NCI-H1048 (cell line): ENCODE data around the gene FSIP2.
"Not testable (repeated sequence)": the region's sequence is repeated elsewhere in the genome, so short reads cannot be mapped to it uniquely, and the experiment has no call there.

Experiments used
- DNase-seq: peaks from one replicate; lab custom pipeline; 2025; lab: John Stamatoyannopoulos, UW

Gene FSIP2

GRCh38 chr2:185802926-185803325, 64.3 kb downstream of the FSIP2 start:
- no peak for DNase-seq

- no peak for DNase-seq
Observed at GRCh38 chr2:185806783-185807182, 68.2 kb downstream of the FSIP2 start.

DNA sequence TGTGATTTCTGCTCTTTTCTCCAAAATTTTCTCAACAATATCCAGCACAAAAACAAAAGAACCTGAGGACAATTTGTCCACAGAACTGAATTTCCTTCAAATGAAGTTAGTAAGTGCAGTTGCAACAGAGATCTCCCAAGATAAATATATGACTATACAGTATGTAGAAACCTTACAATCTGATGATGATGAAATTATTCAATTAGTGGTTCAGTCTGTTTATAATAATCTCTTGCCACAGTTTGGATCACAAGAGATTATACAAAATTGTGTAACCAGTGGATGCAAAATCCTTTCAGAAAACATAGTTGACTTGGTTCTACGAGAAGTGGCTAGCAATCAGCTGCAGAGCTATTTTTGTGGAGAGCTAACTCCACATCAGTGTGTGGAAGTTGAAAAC, 68.7 kb downstream of the FSIP2 start:
- no peak for DNase-seq

DNA sequence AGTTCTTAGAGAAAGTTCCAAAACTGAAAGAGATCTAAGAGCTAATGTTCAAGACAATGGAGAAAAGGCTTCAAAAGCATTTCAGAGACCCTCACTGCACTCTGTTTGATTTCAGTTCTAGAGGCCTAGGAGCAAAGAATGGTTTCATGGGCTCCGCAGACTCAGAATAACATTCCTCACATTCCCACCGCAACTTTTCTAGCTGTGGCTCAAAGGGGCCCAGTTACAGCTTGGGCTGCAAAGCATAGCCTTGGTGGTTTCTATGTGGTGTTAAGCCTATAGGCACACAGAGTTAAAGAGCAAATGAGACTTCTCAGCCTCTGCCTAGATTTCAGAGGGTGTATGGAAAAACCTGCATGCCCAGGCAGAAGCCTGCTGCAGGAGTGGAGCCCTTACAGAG, 73.0 kb downstream of the FSIP2 start:
- DNase-seq: no peak

DNA sequence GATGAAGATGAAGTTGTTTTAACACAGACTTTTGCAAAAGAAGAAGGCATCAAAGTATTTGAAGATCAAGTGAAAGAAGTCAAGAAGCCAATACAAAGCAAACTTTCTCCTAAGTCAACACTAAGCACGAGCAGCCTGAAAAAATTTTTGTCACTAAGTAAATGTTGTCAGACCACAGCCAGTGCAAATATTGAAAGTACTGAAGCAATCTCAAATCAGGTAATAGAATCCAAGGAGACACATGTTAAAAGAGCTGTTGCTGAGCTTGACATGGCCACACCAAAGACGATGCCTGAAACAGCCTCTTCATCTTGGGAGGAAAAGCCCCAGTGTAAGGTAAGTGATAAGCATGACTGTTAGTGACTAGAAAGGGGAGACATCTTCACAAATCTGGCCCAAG, 75.1 kb downstream of the FSIP2 start:
- DNase-seq: no peak

DNA sequence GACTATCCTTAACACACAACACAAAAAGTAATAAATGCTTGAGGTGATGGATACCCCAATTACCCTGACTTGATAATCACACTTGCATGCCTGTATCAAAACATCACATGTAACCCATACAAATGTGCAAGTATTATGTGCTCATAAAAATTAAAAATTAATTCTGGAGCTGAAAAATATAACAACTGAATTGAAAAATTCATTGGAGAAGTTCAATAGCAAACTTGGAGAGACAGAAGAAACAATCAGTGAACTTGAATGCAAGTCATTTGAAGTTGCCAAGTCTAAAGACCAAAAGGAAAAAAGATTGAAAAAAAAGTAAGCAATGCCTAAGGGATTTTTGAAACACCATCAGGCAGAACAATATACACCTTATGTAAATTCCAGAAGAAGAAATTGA, 79.4 kb downstream of the FSIP2 start:
- DNase-seq: no peak

DNA sequence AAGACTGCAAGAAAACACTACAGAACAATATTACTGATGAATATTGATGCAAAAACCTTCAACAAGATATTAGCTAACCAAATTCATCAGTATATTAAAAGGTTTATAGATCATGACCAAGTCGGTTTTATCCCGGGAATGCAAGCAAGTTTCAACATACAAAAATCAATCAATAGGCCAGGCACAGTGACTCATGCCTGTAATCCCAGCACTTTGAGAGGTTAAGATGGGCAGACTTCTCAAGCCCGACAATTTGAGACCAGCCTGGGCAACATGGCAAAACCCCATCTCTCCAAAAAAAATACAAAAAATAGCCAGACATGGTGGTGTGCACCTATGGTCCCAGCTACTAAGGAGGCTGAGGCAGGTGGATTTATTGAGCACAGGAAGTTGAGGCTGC, 82.9 kb downstream of the FSIP2 start:
- DNase-seq: no peak

DNA sequence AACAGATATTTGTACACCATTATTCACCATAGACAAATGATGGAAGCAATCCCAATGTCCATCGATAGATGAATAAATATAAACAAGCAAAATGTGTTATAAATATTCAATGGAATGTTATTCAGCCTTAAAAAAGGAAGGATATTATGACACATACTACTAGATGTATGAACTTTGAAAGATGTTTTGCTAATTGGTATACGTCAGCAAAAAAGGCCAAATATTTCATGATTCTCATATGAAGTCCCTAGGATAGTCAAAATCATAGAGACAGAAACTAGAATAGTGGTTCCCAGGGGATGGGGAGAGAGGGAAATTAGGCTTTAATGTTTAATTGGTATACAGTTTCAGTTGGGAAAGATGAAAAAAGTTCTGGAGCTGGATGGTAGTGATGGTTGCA, 85.2 kb downstream of the FSIP2 start:
- DNase-seq: no peak

DNA sequence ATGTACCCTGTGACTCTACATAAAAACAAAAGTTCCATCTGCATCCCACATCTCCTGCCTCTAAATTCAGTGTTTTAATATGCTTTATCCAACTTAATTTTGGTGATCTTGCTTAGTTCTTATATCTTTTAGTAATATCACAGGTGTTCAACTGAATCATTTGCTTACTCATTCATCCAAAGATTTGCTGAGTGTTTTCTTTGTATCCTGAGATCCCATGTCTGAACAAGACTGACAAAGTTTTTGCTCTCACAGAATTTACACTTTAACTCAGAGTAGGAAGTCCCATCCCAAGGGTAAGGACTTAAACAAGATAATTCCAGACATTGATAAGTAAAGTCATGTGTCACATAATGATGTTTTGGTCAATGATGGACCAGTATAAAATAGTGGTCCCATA, 87.0 kb downstream of the FSIP2 start:
- no peak for DNase-seq

GRCh38 chr2:185828326-185828725, 89.7 kb downstream of the FSIP2 start:
- DNase-seq: no peak

GRCh38 chr2:185833864-185834263, 95.3 kb downstream of the FSIP2 start:
- DNase-seq: no peak

DNA sequence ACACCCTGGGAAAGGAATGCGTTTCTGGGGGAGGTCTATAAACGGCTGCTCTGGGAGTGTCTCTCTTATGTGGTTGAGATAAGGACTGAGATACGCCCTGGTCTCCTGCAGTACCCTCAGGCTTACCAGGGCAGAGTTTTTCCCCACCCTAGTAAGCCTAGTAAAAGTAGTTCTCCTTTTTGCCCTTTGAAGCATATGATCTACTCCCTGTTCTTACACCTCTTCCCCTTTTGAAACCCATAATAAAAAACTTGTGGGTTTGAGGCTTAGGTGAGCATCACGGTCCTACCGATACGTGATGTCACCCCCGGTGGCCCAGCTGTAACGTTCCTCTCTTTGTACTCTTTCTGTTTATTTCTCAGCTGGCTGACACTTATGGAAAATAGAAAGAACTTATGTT, 97.4 kb downstream of the FSIP2 start:
- no peak for DNase-seq

DNA sequence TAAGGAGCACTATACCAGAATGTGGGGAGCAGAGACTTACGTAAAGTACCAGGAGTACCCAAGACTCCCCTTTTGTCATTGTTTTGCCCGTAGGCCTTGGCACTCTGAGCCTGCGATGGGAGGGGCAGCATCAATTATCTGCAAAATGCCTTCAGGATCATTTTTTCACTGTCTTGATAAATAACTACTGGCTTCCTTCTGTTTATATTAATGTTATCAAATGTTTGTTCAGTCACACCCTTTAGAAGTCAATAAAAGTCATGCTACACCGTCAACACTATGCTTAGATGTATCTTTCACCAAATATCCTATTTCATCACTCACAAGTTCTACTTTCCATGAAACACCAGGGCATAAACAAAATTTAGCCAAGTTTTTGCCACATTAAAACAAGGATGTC, 116.3 kb downstream of the FSIP2 start:
- no peak for DNase-seq

DNA sequence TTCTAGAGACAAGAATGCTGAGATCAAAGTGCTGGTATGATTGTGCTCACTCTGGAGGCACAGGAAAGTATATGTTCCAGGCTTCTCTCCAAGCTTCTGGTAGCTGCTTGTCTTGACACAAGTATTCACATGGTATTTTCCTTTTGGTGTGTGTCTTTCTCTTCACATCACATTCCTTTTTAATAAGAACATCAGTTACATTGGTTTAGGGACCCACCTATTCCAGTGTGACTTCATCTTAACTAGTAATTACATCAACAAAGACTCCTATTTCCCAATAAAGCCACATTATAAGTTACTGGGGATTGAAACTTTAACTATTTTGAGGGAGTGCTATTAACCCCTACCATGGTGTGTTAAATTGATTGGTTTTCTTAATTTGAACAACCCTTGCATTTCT, 119.1 kb downstream of the FSIP2 start:
- no peak for DNase-seq

DNA sequence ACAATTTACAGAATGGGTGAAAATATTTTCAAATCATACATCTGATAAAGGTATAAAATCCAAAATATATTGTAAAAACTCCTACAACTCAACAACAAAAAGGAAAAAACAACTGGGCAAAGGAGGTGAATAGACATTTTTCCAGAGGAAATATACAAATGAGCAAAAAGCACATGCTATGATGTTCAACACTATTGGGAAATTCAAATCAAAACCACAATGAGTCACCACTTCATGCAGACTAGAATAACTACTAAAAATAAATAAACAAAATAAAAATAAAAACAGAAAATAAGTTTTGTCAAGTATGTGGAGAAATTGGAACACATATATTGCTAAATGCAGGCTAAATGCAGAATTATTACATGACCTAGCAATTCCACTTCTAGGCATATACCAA, 120.9 kb downstream of the FSIP2 start:
- no peak for DNase-seq

- no peak for DNase-seq
Observed at GRCh38 chr2:185860321-185860720, 121.7 kb downstream of the FSIP2 start.

DNA sequence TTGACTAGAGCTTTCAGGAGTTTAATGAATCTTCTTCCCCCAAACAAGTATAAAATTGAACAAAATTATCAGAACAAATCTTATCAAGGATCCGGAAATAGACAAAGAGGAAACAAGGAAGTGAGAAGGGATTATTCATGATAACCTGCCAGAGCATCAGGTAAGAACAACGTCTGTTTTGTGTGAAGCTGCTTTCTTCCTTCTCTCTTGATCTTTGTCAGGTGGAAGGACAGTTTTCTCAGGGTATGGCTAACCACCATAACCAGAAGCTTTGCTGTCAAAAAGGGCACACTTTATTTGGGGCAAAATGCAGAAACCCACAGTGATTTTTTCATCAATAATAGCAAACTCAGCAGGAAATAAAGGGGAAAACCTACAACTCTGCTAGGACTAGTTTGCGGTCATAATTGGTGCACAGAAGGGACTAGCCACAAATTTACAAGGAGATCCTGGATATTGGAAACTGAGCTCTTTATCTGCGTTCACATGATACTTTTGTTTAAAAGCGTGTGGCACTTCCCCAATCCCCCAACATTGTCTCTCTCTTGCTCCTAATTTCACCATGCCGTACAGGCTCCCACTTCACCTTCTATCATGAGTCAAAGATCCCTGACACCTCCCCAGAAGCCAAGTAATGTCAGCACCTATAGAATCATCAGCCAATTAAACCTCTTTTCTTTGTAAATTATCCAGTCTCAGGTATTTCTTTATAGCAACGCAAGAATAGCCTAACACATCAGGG, 124.2 kb downstream of the FSIP2 start:
- no peak for DNase-seq

DNA sequence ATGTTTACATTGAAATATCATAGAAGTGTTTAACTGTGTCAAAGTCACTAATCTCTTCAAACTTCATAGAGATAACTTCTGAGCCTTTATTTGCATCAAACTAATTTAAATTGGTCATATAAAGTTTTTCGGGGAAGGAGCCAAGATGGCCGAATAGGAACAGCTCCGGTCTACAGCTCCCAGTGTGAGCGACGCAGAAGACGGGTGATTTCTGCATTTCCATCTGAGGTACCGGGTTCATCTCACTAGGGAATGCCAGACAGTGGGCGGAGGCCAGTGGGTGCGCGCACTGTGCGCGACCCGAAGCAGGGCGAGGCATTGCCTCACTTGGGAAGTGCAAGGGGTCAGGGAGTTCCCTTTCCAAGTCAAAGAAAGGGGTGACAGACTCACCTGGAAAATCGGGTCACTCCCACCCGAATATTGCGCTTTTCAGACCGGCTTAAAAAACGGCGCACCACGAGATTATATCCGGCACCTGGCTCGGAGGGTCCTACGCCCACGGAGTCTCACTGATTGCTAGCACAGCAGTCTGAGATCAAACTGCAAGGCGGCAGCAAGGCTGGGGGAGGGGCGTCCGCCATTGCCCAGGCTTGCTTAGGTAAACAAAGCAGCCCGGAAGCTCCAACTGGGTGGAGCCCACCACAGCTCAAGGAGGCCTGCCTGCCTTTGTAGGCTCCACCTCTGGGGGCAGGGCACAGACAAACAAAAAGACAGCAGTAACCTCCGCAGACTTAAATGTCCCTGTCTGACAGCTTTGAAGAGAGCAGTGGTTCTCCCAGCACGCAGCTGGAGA, 126.1 kb downstream of the FSIP2 start:
- DNase-seq: not testable (repeated sequence)

DNA sequence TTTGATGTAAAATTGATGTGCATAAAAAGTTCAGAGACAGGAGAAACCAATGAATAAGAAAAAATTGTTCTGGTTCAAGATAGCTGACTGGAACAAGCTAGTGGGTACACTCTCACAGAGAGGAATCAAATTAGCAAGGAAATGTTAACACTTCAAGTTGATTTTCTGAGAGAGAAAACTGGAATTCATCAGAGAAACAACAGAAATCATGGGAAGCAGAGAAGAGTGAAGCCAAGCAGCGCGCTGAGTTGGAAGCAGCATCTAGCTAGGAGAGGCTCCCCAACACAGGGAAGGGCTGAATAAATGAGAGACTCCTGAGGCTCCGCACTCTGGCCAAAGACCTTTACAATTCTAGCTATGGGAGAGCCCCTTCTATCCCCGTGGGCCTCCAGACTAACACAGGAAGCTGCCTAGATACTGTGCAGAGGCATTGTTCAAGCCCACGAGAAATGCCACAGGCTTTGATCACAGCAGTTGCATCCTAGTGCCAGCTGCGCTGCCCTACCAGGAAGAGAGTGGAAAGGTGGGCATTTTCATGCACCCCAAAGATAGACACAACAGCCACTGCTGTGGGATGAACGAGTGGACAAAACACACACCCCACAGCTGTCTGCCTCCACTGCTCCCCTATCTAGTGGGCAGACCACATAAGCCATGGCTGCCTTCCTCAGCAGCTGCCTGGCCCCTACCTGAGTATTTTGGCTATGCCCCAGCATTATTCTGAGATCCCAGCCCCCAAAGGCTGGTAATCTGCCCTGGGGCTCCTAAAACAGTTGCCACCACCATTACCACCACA, 136.7 kb downstream of the FSIP2 start:
- DNase-seq: no peak

GRCh38 chr2:185876234-185876633, 137.6 kb downstream of the FSIP2 start:
- no peak for DNase-seq

DNA sequence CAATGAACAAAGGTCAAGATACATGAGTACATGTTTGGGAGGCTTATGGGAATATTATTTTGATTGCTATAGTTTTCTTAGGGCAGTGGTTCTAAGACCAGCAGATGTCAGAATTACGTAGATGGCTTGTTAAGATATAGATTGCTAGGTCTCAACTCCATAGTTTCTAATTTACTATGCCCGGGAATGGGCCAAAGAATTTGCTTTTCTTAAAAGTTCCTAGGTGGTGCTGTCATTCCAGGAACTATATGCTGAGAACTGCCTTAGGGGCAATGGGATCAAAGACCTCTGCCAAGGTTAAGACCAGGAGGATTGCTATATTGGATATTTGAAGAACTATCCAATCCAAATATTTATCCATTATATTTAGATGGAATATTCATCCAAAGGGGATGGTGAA, 141.8 kb downstream of the FSIP2 start:
- no peak for DNase-seq
